Liver (tissue), 9 donors: ENCODE results near the gene PVRIG. TPM values are rescaled to one million over a fixed set of nuclear protein-coding genes. Genes with fewer than 3 reads are reported as not detected.
"Not testable (repeated sequence)": the region's sequence is repeated elsewhere in the genome, so short reads cannot be mapped to it uniquely, and the experiment has no call there.

Experiments
- DNase-seq: peaks from one replicate; pipeline ENCODE4 v3.0.0-alpha.2; 2017; ENCODE audit warnings: low spot score
- H3K27ac ChIP-seq, 2 donors: one replicate each; pipeline ENCODE4 v1.7.0; 2013; ENCODE audit warnings: inconsistent platforms in 2 of 2, low read length in 2 of 2, control low read depth in 1 of 2, low read depth in 1 of 2, mild to moderate bottlenecking in 1 of 2
- H3K27me3 ChIP-seq, 4 donors: one replicate each; pipeline versions ENCODE4 v1.6.1 to v1.7.0; 2013; ENCODE audit warnings: low read length in 3 of 4, inconsistent platforms in 1 of 4, mild to moderate bottlenecking in 1 of 4, moderate library complexity in 1 of 4; ENCODE audit not compliant: control insufficient read depth in 4 of 4, insufficient read depth in 4 of 4
- H3K36me3 ChIP-seq, 4 donors: one replicate each; pipeline versions ENCODE4 v1.6.1 to v1.7.0; 2013; ENCODE audit warnings: low read length in 3 of 4, mild to moderate bottlenecking in 3 of 4, low read depth in 1 of 4, moderate library complexity in 1 of 4; ENCODE audit not compliant: control insufficient read depth in 4 of 4, insufficient read depth in 3 of 4
- H3K4me1 ChIP-seq, 4 donors: one replicate each; pipeline versions ENCODE4 v1.6.1 to v1.7.0; 2013; ENCODE audit warnings: low read length in 3 of 4, mild to moderate bottlenecking in 3 of 4, moderate library complexity in 1 of 4; ENCODE audit not compliant: control insufficient read depth in 4 of 4, insufficient read depth in 4 of 4
- H3K4me3 ChIP-seq, 3 donors: one replicate each; pipeline versions ENCODE4 v1.6.1 to v1.7.0; 2013; ENCODE audit warnings: low read length in 3 of 3, control low read depth in 1 of 3, low read depth in 1 of 3, mild to moderate bottlenecking in 1 of 3
- H3K9ac ChIP-seq, 2 donors: one replicate each; pipeline ENCODE4 v1.7.0; 2013; ENCODE audit warnings: low read length in 2 of 2, mild to moderate bottlenecking in 2 of 2, moderate library complexity in 2 of 2, control low read depth in 1 of 2, low read depth in 1 of 2
- H3K9me3 ChIP-seq, 4 donors: one replicate each; pipeline versions ENCODE4 v1.6.1 to v1.7.0; 2013; ENCODE audit warnings: low read length in 3 of 4; ENCODE audit not compliant: control insufficient read depth in 4 of 4
- ATF3 ChIP-seq: IDR thresholded peaks from 2 replicates; pipeline ENCODE4 v1.6.1; 2016; ENCODE audit warnings: antibody characterized with exemption
- EGR1 ChIP-seq, 2 donors: IDR thresholded peaks; 2 replicates each; pipeline ENCODE4 v1.6.1; 2016 to 2018; ENCODE audit warnings: antibody characterized with exemption in 2 of 2, low read depth in 2 of 2
- FOXA2 ChIP-seq: IDR thresholded peaks from 2 replicates; pipeline ENCODE4 v1.6.1; 2016; ENCODE audit warnings: antibody characterized with exemption
- HNF4A ChIP-seq, 2 donors: conservative IDR thresholded peaks; 2 replicates each; pipeline ENCODE4 v1.6.1; 2016; ENCODE audit warnings: antibody characterized with exemption in 2 of 2, mild to moderate bottlenecking in 2 of 2
- JUND ChIP-seq, 2 donors: IDR thresholded peaks; 2 replicates each; pipeline ENCODE4 v1.6.1; 2016; ENCODE audit warnings: antibody characterized with exemption in 2 of 2
- NR2F2 ChIP-seq: IDR thresholded peaks from 2 replicates; pipeline ENCODE4 v1.6.1; 2016; ENCODE audit warnings: antibody characterized with exemption
- RAD21 ChIP-seq, 2 donors: IDR thresholded peaks; 2 replicates each; pipeline ENCODE4 v1.6.1; 2016; ENCODE audit warnings: antibody characterized with exemption in 2 of 2, mild to moderate bottlenecking in 2 of 2
- REST ChIP-seq: IDR thresholded peaks from 2 replicates; pipeline ENCODE4 v1.6.1; 2016; ENCODE audit warnings: antibody characterized with exemption, mild to moderate bottlenecking
- ZBTB33 ChIP-seq: IDR thresholded peaks from 2 replicates; pipeline ENCODE4 v1.6.1; 2016; ENCODE audit warnings: antibody characterized with exemption
- WGBS: extraction: QIAGEN DNeasy Blood & Tissue Kit; methylation state at CpG from one replicate; pipeline ENCODE4 v1.1.7; 2013; 5-methylcytosine and 5-hydroxymethylcytosine counted together
- polyA plus RNA-seq, 2 donors: library from polyadenylated mRNA; stranded (reverse) in 1 of 2; unstranded in 1 of 2; fragments of 200-250 nt in 1 of 2; fragments of >200 nt in 1 of 2; fragmentation: Nextera tagmentation in 1 of 2; extraction: Ambion mirVana in 1 of 2; gene quantifications; one replicate each; pipeline versions ENCODE4 v1.2.1 to v1.2.3, GENCODE V29; 2013 to 2015
- total RNA-seq, 2 donors: library from RNA; depleted of rRNA; stranded (reverse); fragments of >200 nt; gene quantifications; one replicate each; pipeline ENCODE4 v1.2.3, GENCODE V29; 2014
- TF ChIP-seq, protein P1 (sequence below): fragments of 150-350 bp; IDR thresholded peaks from 2 replicates; pipeline ENCODE4 v1.5.1; 2017; ENCODE audit warnings: improper control_type of control experiment, low read depth, low read length; ENCODE audit not compliant: missing input control
- donor health status: healthy.
- donor health status: healthy.
- donor health status: healthy.
- donor health status: healthy.
- donor health status: healthy.

PVRIG gene
- total RNA-seq (under 1 TPM; 0.37 to 0.59 TPM), polyA plus RNA-seq (under 1 TPM; 0.58 to 0.81 TPM)

DNA sequence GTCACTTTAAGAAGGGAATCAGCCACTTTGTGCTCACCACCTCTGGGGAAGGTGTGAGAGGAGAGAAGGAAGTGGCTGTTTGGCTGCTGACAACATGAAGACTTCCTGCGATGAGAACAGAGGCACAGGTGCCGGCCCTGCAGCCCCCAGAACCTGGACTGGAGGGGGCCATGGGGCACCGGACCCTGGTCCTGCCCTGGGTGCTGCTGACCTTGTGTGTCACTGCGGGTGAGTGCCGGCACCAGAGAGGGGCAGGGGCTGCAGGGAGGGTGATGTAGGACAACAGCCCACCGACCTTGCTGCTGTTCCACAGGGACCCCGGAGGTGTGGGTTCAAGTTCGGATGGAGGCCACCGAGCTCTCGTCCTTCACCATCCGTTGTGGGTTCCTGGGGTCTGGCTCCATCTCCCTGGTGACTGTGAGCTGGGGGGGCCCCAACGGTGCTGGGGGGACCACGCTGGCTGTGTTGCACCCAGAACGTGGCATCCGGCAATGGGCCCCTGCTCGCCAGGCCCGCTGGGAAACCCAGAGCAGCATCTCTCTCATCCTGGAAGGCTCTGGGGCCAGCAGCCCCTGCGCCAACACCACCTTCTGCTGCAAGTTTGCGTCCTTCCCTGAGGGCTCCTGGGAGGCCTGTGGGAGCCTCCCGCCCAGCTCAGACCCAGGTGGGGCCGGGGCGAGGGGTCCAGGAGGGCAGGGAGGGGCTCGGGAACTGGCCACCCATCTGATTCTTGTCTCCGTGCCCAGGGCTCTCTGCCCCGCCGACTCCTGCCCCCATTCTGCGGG lies at the start of gene PVRIG:
TSS of gene PVRIG (plus strand) at position 149 of the 785 bp plus-strand sequence. CDS start at position 171, 22 bp downstream.
- H3K36me3 ChIP-seq, H3K4me3 ChIP-seq, DNase-seq, H3K27me3 ChIP-seq, H3K9ac ChIP-seq, H3K9me3 ChIP-seq: not testable (repeated sequence)
- peaks cover 0 to 14% (median 6%) of the 10 kb centered on the region in 4 donors for H3K4me1 ChIP-seq
- WGBS, result 86% methylated on average over 25 of the region's 27 CpGs
- peak within 1 kb of the TSS in 1 of 2 donors; percentile 49 for H3K27ac ChIP-seq

DNA sequence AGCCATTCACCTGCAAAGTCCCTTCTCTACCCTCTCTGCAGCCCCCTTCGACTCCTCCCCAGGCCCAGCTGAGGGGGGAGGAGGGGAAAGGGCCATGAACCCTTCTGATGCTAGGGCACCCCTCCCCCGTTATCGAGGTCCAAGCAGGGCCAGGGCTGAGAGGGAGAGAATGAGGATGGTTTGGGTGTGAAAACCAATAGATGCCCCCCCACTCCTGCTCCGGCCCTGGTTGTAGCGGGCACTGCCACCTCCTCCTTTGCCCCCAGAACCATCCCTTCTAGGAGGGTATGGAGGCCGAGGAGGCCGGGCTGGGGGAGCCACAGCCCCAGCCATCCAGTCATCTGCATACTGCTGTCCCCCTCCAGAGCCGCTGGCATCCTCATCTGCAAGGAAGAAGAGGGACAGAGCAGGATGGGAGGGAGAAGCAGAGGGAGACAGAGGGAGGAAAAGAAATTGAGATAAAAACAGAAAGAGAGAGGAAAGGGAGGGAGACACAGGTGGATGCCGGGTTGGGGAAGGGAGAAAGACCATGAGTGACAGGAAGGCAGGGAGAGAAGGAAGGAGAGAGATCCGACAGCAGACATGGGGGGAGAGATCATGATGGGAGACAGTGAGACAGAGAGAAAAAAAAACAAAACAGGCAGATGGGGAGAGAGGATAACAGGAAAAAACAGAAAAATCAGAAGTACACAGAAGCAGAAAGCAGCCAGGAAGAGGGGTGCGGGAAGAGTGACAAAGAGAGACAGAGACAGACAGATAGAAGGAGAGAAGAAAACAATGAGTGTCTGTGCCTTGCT lies 49.5 kb upstream of the PVRIG start:
- no peak for DNase-seq

DNA sequence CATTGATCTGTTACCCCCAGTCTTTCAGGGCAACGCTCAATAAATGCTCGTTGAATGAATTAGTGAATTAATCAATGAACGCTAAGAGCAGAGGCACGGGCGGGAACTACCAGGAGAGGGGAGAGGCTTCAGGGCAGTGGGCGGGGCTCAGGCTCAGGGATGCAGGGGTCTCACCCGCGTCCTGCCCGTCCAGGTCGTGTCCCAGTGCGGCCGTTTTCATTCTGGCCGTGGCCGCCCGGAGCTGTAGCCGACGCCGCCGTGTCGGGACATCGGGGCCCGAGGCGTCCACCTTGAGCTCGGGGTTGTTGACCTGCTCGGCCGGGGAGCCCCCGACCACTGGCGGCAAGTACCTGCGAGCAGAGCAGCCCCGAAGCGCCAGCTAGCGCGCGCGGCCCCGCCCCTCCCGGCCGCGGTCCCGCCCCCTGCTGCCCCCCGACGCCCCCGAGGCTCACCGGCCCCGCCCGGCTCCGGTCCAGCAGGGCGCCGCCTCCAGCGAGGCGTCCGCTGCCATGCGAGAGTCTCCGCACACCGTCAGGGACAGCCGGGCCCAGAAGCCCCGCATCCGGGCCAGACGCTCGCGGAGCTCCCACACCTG lies 48.6 kb upstream of the PVRIG start:
- no peak overlapping the region for H3K27ac ChIP-seq
- H3K4me1 ChIP-seq, result peaks cover 0 to 11% (median 4%) of the 10 kb centered on the region in 4 donors

More for the DNA sequence above, 49.5 kb upstream of the PVRIG start:
- Histone ChIP-seq H3K27ac (no peak overlapping the region), H3K27me3 (peaks cover 0 to 8% (median 2%) of the 10 kb centered on the region in 4 donors), H3K4me3 (no peak overlapping the region), H3K9ac (no peak overlapping the region), H3K36me3 (no peaks in the 10 kb centered on the region), H3K9me3 (no peaks in the 10 kb centered on the region), H3K4me1 (peaks cover 0 to 11% (median 4%) of the 10 kb centered on the region in 4 donors)
- 76% methylated on average over 11 of the region's 11 CpGs for WGBS
- TF ChIP-seq EGR1 (IDR thresholded peaks at IDR 0.05; ENCODE audit: low read depth in 2 of 2) (no peak), RAD21 (IDR thresholded peaks at IDR 0.05) (no peak), NR2F2 (no peak)

More for the DNA sequence above, 48.6 kb upstream of the PVRIG start:
- WGBS, result 5% methylated on average over 61 of the region's 61 CpGs
- H3K4me3 ChIP-seq, result peak overlapping the region in 1 of 3 donors; percentile 44
- H3K27me3 ChIP-seq, result peaks cover 0 to 8% (median 2%) of the 10 kb centered on the region in 4 donors
- no peak for TF ChIP-seq REST
- no peak for TF ChIP-seq ZBTB33
- TF ChIP-seq ATF3, result no peak
- no peak for TF ChIP-seq FOXA2
- TF ChIP-seq, protein P1, sequence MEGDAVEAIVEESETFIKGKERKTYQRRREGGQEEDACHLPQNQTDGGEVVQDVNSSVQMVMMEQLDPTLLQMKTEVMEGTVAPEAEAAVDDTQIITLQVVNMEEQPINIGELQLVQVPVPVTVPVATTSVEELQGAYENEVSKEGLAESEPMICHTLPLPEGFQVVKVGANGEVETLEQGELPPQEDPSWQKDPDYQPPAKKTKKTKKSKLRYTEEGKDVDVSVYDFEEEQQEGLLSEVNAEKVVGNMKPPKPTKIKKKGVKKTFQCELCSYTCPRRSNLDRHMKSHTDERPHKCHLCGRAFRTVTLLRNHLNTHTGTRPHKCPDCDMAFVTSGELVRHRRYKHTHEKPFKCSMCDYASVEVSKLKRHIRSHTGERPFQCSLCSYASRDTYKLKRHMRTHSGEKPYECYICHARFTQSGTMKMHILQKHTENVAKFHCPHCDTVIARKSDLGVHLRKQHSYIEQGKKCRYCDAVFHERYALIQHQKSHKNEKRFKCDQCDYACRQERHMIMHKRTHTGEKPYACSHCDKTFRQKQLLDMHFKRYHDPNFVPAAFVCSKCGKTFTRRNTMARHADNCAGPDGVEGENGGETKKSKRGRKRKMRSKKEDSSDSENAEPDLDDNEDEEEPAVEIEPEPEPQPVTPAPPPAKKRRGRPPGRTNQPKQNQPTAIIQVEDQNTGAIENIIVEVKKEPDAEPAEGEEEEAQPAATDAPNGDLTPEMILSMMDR, result no peak
- no peak for TF ChIP-seq JUND (IDR thresholded peaks at IDR 0.05)
- no peak for TF ChIP-seq HNF4A (conservative IDR thresholded peaks at IDR 0.05)
- H3K36me3 ChIP-seq, result no peaks in the 10 kb centered on the region
- no peak for DNase-seq
- H3K9ac ChIP-seq, result no peak overlapping the region
- H3K9me3 ChIP-seq, result no peaks in the 10 kb centered on the region
